GM18870 (cell line): ENCODE results near the gene EHD1.

Experiments
- ATAC-seq: cut with Tn5 transposase; IDR thresholded peaks from one replicate; pipeline ENCODE4 v1.9.1; 2021; ENCODE audit warnings: moderate library complexity; ENCODE audit not compliant: unreplicated experiment

The EHD1 gene

GRCh38 chr11:64891880-64892279, 13.5 kb upstream of the EHD1 start:
- ATAC-seq: no peak

- ATAC-seq: no peak
These were observed 12.9 kb upstream of the EHD1 start for GRCh38 chr11:64891215-64891848.

DNA sequence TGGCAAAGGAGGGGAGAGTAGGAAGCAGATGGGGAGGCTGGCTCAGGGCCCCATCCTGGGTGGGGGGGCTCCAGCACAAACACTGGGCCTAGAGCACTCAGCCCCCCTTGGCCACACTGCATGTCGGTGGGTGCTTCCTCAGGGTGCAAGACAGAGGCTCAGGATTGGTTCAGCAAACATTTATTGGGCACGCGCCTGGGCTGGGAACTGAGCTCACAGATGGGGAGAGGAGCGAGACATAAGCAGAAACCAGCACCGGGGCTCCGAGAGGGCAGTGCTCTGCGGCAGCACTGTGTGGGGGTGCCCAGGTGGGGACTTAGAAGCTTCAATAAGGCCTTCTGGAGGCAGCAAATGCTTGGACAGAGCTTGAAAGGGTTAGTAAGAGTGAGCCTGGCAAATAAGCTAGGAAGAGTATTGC, 12.1 kb upstream of the EHD1 start:
- no peak for ATAC-seq

DNA sequence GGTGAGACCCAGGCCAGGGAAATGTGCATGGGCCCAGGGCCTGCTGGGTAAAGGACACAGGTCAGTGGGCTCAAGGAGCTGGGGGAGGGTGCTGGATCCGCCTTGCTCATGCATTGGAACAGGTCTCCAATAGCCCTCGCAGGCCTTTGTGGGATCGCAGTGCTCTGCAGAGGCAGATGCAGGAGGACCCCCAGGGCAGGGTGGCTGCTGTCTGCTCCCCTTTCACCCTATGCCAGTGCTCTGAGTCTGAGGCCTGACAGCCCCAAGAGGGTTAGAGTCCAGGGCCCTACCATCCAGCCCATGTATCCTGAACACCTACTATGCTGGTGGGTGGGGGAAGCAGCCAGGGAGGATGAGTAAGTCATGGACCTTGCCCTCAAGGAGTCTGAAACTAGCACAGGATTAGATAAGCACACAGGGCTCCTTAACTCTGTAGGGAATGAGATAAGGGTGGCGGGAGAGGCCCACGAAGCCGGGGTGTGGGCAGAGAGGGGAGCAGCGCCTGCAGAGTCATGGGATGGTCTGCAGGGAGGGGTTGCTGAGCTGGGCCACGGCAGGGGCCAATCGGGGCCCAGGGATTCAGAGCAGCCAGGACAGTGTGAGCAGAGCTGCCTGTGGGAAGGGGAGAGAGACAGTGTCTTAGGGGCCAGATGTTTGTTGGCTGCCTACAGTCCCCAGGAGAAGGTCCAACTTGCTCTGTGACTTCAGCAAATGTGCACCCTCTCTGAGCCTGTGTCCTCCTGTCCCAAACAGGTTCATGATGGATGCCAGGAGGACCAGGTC, 10.5 kb upstream of the EHD1 start:
- no peak for ATAC-seq

- no peak for ATAC-seq
These were observed 9.9 kb upstream of the EHD1 start for GRCh38 chr11:64888406-64888728.

GRCh38 chr11:64887757-64888405, 9.5 kb upstream of the EHD1 start:
- ATAC-seq: no peak

- no peak for ATAC-seq
These were observed 8.9 kb upstream of the EHD1 start for GRCh38 chr11:64887234-64887756.

DNA sequence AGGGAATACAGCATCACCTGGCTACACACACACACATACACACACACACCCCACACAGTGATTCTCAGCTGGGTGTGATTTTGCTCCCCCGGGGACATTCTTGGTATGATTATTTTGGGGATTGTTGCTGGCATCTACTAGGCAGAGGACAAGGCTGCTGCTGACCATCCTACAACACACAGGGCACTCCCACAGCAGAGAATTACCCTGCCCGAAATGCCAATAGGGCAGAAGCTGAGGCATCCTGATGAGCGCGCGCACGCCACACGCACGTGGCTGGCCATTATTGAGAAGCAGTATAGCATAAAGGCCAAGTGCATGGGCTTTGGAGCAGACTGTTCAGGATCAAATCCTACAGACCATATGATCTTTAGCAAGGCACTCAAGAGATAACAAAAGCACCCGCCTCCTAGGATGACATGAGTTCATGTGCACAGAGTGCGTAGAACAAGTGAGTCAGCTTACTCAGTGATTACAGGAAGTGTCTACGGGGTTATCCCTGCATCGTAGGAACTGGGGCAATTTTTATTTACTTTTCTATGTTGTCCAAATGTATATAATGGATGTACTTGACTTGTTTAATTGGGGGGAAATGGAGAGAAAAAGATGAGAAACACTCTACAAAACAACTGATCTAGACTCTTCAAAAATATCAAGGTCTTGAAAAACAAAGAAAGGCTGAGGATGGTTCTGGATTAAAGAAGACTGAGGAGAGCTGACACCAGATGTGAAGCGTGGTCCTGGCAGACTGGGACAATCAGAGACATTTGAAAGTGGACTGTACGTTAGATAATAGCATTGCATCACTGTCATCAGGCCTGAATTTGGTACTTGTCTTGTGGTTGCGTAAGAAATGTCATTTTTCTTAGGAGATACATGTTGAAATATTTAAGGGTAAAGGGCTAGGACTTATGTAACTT, 7.2 kb upstream of the EHD1 start:
- no peak for ATAC-seq

DNA sequence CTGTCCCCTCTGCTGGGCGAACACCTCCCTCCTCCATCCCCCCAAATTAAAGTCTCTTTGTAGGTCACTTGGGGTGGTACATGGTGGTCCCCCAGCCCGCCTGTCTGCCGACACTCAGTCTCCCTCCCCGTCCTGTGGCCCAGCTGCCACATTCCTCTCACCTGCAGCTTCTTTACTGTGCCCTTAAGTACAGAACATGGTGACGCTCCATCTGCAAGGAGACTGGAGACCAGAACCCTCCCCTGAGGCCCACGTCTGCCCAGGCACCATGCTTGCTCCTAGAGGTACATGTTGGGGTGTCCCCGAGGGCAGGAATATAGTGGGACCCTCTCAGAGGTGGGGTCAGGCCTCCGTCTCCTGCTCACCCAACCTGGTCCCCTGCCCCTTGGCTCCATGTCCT, 5.6 kb upstream of the EHD1 start:
- no peak for ATAC-seq

DNA sequence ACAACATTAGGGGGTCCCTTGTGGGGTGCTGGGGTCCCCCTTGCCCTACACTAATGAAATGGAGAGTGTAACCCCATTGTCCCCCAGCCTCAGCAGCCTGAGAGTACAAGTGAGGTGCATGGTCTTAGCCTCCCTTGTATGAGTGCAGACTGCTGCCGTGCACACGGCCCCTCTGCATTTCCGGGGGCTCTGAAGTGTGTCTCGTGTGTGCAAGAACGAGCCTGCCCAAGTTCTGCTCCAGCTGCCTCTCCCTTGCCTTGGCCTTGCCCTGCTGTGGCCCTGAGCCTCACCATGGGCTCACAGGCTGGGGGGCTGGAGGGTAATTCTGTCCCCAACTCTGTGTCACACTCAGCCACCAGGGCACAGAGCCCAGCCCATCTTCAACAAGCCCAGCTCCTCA, 5.2 kb upstream of the EHD1 start:
- no peak for ATAC-seq

- no peak for ATAC-seq
These were observed 3.8 kb upstream of the EHD1 start for GRCh38 chr11:64882243-64882642.

DNA sequence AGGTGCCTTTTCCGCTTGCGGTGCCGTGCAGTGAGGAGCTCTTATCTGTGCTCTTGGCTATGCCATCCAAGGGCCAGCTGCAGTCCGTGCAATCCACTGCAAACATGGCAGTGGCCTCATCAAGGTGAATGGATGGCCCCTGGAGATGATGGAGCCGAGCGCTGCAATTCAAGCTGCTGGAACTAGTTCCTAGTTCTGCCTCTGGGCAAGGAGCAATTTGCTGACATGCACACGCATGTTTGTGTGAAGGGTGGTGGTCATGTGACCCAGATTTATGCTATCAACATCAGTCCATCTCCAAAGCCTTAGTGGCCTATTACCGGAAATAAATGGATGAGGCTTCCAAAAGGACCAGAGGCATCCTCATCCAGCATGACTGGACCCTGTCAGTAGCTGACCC, 3.1 kb upstream of the EHD1 start:
- ATAC-seq: no peak

DNA sequence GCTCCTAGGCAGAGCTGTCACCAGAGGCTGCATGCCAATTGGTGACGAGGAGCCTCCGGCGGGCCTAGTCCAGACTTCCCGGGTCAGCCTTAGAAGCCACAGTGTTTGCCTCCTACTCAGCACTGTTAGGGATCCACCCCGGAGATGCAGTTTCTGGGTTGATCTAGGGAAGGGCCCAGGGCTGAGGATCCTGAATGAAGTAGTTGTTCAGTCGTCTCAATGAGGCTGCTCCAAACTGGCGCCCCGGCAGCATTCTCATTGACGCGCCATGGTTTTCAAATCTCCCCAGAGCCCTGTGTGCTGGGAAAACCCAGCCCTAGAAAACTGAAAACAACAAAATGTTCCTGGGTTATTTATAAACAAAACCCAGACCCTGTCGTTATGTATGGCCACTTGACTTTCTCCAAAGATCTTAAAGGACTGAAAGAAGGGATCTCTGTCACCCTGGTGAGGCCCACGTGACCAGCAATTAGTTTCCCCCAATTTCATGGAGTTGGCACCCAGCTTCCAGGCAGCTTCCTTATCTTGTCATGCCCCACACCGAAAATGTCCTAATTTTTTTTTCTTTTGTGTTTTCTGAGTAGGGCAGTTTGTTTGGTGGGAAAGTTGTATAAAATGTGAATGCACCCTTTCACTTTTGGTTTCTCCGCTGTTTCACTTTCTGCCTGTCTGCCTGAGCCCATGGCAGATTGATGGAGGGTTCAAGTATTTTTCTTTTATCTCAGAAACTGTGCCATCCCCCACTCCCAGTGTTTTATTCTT, 2.0 kb upstream of the EHD1 start:
- ATAC-seq: no peak

DNA sequence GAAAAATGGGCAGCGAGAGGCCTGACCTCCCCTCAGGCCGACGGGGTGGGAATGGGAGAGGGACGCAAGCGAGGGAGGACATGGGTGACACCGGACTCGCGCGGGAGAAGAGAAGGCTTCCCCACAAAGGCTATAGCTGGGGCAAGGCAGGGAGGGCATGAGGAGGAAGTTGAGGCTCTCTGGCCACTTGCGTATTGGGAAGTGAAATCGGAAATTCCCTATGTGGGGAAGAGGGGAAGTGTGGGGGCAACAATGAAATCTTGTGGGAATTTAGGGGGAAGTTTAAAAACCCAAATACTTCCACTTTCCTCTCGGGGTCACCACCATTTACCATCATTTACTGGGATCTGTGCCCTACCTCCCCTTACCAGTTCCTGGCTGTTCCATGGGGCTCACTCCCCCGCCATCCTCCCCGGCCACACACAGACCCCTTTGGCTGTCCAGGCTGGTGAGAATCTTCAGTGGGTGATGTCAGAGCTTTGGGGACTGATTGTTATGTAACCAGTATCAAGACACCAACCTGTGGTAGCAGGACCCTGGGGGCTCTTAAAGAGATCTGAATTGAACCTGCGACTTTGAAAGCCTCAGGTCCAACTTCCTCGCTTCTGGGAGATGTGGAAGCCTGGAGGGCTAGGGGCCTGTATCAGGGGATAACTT, 951 bp upstream of the EHD1 start:
- no peak for ATAC-seq

DNA sequence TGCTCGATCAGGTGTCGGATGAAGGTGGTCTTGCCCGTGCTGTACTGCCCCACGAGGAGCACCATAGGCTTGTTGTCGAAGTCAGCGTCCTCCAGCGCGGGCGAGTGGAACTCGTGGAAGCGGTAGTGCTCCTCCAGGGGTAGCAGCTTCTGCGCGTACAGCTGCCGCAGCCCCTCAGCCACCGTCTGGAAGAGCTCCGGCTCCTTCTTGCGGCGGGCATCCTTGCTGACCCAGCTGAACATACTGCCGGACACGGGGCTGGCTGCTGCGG, 263 bp downstream of the EHD1 start:
- peak; percentile 22 for ATAC-seq

- ATAC-seq: no peak
These were observed 815 bp downstream of the EHD1 start for GRCh38 chr11:64877390-64878222.

DNA sequence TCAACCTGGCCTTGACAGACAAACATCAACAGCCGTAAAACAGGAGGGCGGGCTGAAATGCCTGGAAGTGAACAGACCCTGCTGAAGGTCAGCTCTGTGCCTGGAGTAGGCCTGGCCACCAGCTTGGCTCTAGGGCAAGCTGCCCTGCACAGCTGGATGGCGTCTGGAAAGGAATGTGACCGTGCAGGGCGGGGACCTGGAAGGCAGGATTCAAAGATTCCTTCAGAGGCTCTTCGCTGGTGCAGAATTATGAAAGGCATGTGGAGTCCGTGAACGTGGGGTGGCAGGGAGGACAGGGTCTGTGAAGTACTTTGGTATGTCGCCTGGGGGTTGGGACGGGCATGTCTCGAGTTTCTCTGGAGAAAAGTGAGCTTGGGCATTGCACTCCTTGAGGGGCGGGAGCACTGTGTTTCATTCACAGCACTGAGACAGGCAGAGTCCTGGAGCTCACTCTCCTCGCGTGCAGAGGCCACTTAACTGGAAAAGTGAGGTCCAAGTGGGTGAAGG, 1.5 kb downstream of the EHD1 start:
- ATAC-seq: no peak

DNA sequence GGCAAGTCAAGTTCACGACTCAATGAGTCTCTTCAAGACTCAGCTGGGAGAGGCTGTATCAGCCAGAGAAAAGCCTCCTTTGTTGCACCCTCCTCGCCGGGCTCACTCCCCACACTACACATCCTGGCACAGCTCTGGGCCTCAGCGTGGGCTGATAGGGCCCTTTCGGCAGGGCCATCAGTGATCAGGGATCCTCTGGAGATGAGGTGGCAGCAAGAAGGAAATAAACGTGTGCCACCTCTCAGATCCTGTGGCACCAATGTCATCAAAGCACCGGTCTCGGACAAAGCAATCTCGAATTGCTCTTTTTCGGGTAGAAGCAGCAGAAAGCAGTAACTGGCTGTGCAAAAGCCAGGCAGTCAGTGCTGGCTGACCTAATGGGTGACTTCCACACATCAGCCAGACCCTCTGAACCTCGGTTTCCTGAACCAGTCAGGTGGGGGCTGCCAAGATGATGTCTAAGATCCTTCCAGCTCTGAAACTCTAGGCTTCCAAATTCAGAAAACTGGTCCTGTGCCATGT, 2.1 kb downstream of the EHD1 start:
- ATAC-seq: no peak
